GM19240 (cell line): ENCODE measurements around the gene HACD4.
"Not testable (repeated sequence)": the region's sequence is repeated elsewhere in the genome, so short reads cannot be mapped to it uniquely, and the experiment has no call there.

Source experiments
- DNase-seq: peaks from one replicate; pipeline ENCODE4 v3.0.0; 2011; ENCODE audit warnings: low spot score; ENCODE audit not compliant: insufficient read length

Gene HACD4

DNA sequence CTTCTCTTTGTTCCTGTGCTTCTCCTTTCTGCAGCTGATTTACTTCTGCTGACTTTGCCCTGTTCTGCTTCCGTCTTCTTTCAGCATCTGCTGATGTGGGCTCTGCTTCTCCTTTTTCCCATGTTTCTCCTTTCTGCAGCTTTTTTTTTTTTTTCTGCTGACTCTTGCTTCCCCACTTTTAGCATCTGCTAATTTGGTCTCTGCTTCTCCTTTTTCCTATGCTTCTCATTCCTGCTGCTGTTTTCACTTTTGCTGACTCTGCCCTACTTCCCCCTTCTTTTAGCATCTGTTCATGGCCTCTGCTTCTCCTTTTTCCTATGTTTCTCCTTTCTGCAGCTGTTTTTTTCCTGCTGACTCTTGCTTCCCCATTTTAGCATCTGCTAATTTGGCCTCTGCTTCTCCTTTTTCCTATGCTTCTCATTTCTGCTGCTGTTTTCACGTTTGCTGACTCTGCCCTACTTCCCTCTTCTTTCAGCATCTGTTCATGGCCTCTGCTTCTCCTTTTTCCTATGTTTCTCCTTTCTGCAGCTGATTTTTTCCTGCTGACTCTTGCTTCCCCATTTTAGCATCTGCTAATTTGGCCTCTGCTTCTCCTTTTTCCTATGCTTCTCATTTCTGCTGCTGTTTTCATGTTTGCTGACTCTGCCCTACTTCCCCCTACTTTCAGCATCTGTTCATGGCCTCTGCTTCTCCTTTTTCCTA lies 58.0 kb downstream of the HACD4 start:
- not testable (repeated sequence) for DNase-seq

DNA sequence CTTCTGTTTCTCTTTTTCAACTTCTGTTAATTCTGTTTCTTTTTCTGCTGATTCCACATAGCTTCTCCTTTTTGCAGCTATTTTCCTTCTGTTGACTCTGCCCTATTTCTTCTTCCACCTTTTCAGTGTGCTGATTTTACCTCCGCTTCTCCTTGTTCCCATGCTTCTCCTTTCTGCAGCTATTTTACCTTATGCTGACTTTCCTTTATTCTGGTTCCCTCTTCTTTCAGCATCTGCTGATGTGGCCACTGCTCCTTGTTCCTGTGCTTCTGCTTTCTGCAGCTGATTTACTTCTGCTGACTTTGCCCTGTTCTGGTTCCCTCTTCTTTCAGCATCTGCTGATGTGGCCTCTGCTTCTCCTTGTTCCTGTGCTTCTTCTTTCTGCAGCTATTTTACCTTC lies 58.8 kb downstream of the HACD4 start:
- no peak for DNase-seq

DNA sequence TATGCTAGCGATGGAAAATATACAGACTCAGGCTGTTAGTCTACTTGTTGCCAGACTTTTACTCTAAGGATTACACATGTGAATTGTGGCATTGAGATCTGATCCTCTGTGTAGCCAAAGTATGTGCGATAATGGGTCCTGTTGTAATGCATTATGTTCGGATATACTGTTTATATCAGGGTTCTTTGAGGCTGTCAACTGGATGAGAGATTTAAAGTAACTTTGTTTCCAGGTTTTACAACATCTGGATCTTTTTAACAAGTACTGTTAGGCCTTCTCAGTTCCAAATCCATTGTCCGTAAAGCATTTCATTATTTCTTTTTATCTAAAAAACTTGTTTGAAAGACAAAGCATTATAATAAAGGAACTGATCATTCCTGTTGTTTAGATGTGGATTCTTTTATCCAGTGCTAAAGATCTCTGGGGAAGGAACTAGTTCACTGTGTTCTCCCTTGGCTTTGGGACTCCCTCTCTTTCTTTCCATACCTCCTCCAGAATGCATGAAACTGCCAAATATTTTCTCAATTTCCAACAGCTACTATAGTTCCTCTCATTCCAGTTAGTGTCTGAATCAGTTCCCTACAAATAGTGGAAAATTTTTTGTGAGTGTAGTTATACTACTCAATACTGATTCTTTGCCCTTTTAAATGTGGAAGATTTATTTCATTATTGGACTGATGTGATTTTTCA lies 68.8 kb downstream of the HACD4 start:
- DNase-seq, result no peak

DNA sequence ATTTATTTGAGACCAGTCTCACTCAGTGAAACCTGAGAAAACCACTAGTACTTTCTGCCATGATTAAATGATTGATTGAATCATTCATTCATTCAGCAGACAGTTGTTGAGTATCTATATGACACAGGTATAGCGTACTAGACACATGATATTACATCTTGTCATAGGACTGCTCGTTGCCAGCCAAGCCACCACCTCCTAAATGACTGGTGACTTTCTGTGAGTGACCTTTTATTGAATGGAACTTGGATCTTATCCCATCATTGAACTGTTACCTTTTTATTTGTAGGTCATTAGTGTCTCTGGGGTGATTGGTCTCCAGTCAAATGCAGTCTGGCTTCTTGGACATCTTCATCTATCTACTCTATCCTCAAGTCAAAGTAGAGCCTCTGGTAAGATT lies 80.7 kb downstream of the HACD4 start:
- no peak for DNase-seq
